AG04450 (cell line): ENCODE results near the gene SLC12A8. TPM values are rescaled to one million over a fixed set of nuclear protein-coding genes. Genes with fewer than 3 reads are reported as not detected.

Experiments used
- CTCF ChIA-PET: fragments of 300-600, 350-600 bp; formaldehyde crosslinking; extraction: SDS; loops from one replicate; lab custom pipeline; 2022; ENCODE audit warnings: antibody characterized with exemption, inconsistent platforms; lab: Charles Lee
- POLR2A ChIA-PET: fragments of 350-600 bp; formaldehyde crosslinking; extraction: SDS; loops from one replicate; lab custom pipeline; 2021; ENCODE audit warnings: antibody characterized with exemption, inconsistent platforms; lab: Yijun Ruan, JAX
- DNase-seq: peaks from one replicate; pipeline ENCODE4 v3.0.0-alpha.2; 2011; ENCODE audit warnings: low read depth, low spot score
- H3K27ac ChIP-seq: one replicate; pipeline ENCODE4 v1.5.1; 2012; ENCODE audit warnings: low read depth, low read length, control low read depth
- H3K27me3 ChIP-seq: one replicate; pipeline ENCODE4 v1.6.0; 2012; ENCODE audit warnings: low read length; ENCODE audit not compliant: control insufficient read depth, insufficient read depth
- H3K4me3 ChIP-seq: 2 replicates; pipeline ENCODE4 v1.5.1; 2011; ENCODE audit warnings: mild to moderate bottlenecking, low read depth, low read length, control low read depth
- H3K9me3 ChIP-seq: 2 replicates; pipeline ENCODE4 v1.5.1; 2012; ENCODE audit warnings: low read length; ENCODE audit not compliant: control insufficient read depth, insufficient read depth
- polyA plus RNA-seq: library from polyadenylated mRNA; depleted of rRNA; stranded (reverse); fragments of >200 nt; gene quantifications from 2 replicates; pipeline ENCODE4 v1.2.3, GENCODE V29; 2011
- TF ChIP-seq, protein P1 (sequence below): IDR thresholded peaks from 2 replicates; pipeline ENCODE4 v1.5.1; 2011; ENCODE audit warnings: low read depth, low read length, control low read depth, inconsistent platforms

SLC12A8 gene
- polyA plus RNA-seq, 1 experiment = 15.3 TPM

DNA sequence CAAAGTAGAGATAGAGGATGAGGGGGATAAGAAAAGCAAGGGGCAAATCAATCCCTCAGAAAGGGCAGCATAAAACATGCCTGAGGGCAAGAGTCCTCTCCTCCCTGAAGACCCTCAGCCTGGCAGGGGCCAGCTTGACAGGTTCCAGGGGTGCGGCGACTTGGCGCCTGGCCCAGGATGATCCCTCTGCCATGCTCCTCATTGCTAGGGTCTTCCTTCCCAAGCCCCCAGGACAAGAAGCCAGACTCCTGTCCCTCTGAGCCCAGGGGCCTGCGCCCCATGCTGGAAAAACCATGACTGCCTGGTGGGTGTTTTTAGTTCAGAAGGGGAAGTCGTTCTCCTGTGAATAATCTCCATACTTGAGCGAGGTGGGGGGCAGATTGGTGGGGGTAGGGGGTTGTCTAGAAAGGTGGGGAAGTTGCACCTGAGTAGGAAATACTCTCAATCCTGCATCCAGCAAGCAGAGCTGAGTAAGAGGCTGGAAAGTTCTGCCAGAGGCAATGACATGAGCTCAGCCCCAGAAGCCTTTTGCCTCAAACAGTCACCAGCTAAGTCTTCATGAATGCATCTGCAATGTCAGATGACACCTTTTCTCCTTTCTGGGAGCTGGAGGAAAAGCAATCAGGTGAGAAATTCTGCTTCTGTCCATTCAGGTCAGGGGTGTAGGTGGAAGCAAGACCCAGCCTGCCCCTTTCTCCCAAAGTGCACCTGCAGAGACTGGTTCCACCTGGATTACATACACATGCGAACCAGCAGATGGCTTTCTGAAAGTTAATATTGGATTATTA, 18.3 kb downstream of the SLC12A8 start:
- TF ChIP-seq, protein P1, sequence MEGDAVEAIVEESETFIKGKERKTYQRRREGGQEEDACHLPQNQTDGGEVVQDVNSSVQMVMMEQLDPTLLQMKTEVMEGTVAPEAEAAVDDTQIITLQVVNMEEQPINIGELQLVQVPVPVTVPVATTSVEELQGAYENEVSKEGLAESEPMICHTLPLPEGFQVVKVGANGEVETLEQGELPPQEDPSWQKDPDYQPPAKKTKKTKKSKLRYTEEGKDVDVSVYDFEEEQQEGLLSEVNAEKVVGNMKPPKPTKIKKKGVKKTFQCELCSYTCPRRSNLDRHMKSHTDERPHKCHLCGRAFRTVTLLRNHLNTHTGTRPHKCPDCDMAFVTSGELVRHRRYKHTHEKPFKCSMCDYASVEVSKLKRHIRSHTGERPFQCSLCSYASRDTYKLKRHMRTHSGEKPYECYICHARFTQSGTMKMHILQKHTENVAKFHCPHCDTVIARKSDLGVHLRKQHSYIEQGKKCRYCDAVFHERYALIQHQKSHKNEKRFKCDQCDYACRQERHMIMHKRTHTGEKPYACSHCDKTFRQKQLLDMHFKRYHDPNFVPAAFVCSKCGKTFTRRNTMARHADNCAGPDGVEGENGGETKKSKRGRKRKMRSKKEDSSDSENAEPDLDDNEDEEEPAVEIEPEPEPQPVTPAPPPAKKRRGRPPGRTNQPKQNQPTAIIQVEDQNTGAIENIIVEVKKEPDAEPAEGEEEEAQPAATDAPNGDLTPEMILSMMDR = no peak
- Histone ChIP-seq H3K9me3 (no peaks in the 10 kb centered on the region), H3K27ac (no peak overlapping the region), H3K27me3 (no peaks in the 10 kb centered on the region), H3K4me3 (no peak overlapping the region)
- CTCF ChIA-PET = interaction anchor here (1.0 kb wide), 1 partner anchor 265 kb away, joined by 4 read pairs; no protein-coding TSS in a partner anchor
- POLR2A ChIA-PET = interaction anchor here (0.9 to 1.6 kb wide), 6 partner anchors 8 to 142 kb away, joined by 3 to 9 read pairs (median 4); no protein-coding TSS in a partner anchor
- DNase-seq = peak; percentile 7

DNA sequence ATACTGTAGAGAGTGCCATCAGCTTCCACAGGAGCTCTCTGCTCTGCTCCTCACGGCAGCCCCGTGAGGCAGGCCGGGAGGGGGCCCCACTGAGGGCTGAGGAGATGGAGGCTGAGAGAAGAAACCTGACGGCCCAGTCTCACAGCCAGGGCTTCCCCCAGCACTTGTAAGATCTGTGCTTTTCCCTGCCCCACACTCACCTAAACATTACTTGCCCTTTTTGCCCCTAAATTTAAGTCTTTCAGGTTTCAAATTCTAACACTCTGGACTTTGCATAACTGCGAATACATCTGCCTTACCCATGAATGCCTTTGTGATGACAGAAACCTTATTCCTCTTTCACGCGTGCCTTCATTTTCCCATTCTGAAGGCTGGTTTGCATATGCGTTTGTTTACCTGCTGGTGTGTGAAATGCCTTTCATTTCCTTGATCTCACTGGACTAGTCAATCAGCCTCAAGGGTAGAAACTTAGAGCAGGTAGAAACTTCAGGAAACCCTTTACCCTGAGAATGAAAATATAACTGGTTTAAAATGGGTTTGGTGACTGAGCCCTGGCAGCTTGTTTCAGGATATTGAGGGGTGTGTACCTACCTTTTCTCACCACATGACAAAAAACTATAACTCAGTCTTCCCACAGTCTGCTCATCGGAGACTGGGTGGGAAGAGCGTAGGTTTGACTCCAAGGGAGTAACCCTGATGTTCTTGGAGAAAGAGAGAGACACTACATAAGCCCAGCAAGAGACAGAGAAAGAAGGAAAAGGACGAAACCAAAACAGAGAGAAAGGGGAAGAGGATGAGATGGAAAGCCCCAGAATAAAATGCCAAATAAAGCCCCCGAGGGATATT, 20.1 kb downstream of the SLC12A8 start:
- DNase-seq = no peak
- Histone ChIP-seq H3K9me3 (0 out of 2 replicates have a peak, but pooled peaks cover 5% of the 10 kb centered on the region), H3K27me3 (no peaks in the 10 kb centered on the region), H3K27ac (no peak overlapping the region), H3K4me3 (no peak overlapping the region)
- ChIA-PET CTCF (interaction anchor here (0.6 kb wide), 2 partner anchors 13 to 396 kb away, joined by 4 read pairs; no protein-coding TSS in a partner anchor), POLR2A (no interaction called here)
- TF ChIP-seq, protein P1 = no peak

- Histone ChIP-seq H3K27me3 (no peaks in the 10 kb centered on the region), H3K9me3 (0 out of 2 replicates have a peak, but pooled peaks cover 5% of the 10 kb centered on the region), H3K27ac (no peak overlapping the region), H3K4me3 (no peak overlapping the region)
- ChIA-PET POLR2A (no interaction called here), CTCF (interaction anchor here (0.6 kb wide), 1 partner anchor 12 kb away, joined by 4 read pairs; no protein-coding TSS in a partner anchor)
- TF ChIP-seq, protein P1 = no peak
- DNase-seq = no peak
These were observed 20.8 kb downstream of the SLC12A8 start for GRCh38 chr3:125191730-125192129.

GRCh38 chr3:125191256-125191655, 21.3 kb downstream of the SLC12A8 start:
- ChIA-PET CTCF (no interaction called here), POLR2A (no interaction called here)
- Histone ChIP-seq H3K27me3 (no peaks in the 10 kb centered on the region), H3K27ac (no peak overlapping the region), H3K4me3 (no peak overlapping the region), H3K9me3 (0 out of 2 replicates have a peak, but pooled peaks cover 5% of the 10 kb centered on the region)
- no peak for DNase-seq
- TF ChIP-seq, protein P1 = no peak
